GM21528 (cell line): ENCODE results near the gene DCC.

Experiments
- ATAC-seq: cut with Tn5 transposase; IDR thresholded peaks from one replicate; pipeline ENCODE4 v1.9.1; 2021; ENCODE audit warnings: mild to moderate bottlenecking, moderate library complexity; ENCODE audit not compliant: unreplicated experiment, low FRiP score

The DCC gene

DNA sequence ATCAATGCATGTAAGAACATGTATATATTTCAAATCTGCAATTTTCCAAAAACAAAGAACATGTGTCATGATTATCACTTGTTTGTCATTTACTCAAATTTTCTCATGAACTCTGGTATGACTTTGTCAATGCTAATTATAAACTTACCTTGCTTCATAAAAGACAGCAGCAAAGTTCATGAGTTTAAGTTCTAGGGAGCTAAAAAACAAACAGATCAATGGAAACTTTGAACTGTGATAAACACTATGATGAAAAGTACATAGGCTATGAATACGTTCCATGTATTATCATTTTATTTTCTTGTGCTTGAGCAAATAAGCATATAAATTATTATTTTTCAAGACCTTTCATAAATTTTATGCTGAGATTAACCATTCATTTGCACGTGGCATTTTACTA, 943.7 kb downstream of the DCC start:
- ATAC-seq: no peak

GRCh38 chr18:53305461-53305860, 965.5 kb downstream of the DCC start:
- no peak for ATAC-seq

GRCh38 chr18:53319628-53320027, 979.6 kb downstream of the DCC start:
- no peak for ATAC-seq

GRCh38 chr18:53322163-53322562, 982.2 kb downstream of the DCC start:
- no peak for ATAC-seq

DNA sequence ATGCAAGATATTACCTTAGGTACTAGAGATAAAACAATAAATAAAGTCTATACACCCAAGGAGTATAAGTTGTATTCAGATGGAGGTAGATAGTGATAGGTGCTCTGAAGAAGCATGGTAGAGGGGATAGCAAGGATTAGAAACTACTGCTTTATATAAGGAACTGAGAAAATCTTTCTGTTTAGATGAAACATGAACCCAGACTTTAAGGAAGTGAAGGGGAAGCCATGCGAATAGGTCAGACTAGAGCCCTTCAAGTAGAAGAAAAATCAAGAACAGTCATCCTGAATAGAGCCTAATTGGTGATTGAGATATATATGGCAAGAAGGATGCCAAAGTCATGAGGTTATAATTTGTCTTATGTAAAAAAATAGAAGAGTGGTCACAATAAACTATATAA, 984.4 kb downstream of the DCC start:
- no peak for ATAC-seq

- ATAC-seq: no peak
Measured at GRCh38 chr18:53360501-53361443, 1020.8 kb downstream of the DCC start.

DNA sequence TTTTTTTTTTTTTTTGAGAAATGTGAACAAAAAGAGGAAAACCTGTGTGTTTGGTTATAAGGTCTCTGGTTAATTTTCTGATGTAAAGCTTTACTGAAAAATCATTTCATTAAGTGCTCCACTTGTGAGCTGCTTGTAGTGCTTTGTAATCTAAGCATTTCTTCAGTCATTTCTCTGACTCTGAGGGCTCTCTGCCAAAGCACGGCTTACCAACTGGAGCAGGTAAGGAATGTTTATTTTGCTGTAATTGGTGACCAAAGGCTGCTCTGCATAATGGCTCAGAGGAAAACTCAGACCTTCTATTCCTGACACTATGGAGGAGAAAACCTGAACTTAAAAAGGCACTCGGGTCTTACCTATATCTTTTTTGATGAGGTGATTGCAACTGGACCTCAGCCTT, 1035.6 kb downstream of the DCC start:
- ATAC-seq: no peak

GRCh38 chr18:53380063-53380639, 1040.2 kb downstream of the DCC start:
- no peak for ATAC-seq

DNA sequence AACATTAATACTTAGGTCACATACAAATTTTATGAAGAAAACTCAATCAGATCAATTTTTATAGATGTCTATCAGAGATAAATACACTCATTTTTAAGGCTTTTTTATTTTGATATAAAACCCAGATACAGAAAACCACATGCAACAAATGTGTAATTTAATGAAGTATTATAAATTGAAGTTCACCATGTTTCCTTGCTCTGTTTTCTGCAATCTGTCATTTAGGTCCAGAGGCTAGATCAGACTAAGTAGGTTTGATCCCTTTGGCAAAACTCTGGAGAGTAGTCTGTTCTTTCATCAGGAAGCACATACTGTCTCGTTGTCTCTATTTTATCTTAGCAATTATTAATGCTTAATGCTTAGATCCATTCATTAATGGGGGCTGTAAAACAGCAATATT, 1042.9 kb downstream of the DCC start:
- ATAC-seq: no peak

DNA sequence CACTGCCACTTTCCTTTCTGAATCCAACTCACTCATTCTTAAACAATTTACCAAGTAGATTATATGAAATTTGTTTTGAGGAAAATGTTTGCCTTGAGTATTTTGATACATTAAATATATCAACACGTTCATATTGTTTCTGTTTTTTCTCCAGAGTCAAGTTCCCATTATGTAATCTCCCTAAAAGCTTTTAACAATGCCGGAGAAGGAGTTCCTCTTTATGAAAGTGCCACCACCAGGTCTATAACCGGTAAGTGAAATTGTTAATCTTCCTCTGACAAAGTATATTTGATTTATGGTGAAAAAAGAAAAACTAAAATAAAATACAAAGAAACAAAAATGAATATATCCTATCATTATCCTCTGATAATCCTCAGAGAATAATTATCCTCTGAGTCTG, 1045.9 kb downstream of the DCC start:
- no peak for ATAC-seq

GRCh38 chr18:53387581-53387980, 1047.6 kb downstream of the DCC start:
- no peak for ATAC-seq

GRCh38 chr18:53402670-53403069, 1062.7 kb downstream of the DCC start:
- ATAC-seq: no peak

- ATAC-seq: no peak
Measured at GRCh38 chr18:53408271-53408670, 1068.3 kb downstream of the DCC start.

DNA sequence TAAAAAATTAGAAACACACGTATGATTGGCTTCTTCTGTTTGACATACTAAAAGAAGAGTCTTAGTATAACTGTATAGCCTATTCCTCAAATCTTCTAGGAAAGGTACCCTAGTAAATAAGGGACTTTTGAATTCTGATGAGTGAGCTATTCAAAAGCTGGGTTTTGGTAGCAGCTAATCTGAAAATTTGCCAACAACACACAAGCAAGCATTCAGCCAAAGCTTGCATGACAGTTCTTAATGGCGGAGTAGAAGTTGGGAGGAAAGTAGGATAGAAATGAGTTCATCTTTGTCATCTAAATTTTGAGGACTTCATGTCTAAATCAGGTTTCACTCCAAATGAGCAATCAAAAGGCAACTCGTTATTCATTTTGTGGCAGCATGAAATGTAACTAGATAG, 1071.5 kb downstream of the DCC start:
- no peak for ATAC-seq

DNA sequence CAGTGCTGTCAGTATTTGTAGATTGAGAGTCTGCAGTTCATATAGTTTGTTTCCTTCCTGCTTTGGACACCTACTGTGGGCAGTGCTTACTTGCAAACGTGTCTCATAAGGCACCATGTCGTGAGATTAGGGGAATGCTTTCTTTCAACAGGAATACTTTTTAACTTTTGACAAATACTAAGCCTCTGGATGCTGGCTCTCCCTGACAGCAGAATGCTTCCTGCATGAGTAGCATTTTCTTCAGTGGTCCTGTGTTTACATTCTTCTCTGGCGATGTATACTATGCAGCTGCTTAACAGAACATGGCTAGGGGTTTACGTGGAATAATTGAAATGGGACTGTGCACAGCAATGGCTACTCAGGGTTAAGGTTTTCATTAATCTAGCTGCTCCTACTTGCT, 1077.0 kb downstream of the DCC start:
- no peak for ATAC-seq

DNA sequence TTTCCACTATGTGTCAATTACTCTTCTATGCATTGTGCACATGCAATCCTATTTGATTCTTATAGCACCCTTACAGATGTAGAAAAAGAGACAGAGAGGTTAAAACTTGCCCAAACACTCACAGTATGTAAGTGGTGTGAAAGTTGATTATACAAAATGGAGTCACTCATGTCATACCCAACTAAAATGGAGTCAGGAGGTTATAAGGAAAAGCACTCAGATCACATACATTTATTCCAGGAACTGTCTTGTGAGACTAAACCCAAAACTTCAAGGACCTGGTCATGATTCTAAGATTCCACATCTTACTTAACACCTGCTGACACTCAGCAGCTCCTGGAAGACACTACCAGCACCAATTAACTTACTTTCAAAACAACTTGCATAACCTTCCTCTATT, 1081.9 kb downstream of the DCC start:
- no peak for ATAC-seq

GRCh38 chr18:53422896-53423295, 1082.9 kb downstream of the DCC start:
- ATAC-seq: no peak

DNA sequence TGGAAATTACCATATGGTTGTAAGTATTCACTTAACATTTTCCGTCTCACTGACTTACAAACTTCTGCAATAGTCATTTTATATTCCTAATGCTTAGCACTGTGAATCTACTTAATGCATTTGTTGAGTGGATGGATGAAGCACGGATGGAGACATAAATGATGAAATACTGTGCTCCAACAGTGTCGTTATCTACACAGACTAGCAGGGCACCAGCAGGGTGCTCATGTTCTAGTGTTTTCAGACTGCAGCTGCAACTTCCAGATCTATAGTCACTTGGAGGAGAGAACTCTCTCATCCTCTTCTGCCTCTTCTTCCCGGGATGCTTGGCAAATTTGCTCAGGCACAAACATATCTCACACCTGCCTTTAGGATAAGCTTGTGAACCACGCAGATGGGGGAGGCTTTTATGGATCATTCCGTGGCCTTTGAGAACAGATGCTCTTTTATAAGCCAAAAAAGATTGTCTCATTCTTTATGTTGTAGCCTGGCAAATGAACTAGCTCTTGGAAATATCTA, 1086.7 kb downstream of the DCC start:
- ATAC-seq: no peak

- ATAC-seq: no peak
Measured at GRCh38 chr18:53441761-53442414, 1101.9 kb downstream of the DCC start.

GRCh38 chr18:53442415-53442783, 1102.4 kb downstream of the DCC start:
- no peak for ATAC-seq

GRCh38 chr18:53443336-53443735, 1103.3 kb downstream of the DCC start:
- no peak for ATAC-seq
